B cell (primary cell): ENCODE results near the gene PIK3AP1. TPM values are rescaled to one million over a fixed set of nuclear protein-coding genes. Genes with fewer than 3 reads are reported as not detected.

Experiments
- ATAC-seq: fragments of 200-7000 bp; cut with Tn5 transposase; one replicate; pipeline ENCODE4 v1.10.0; 2021; ENCODE audit warnings: low read depth, mild to moderate bottlenecking, moderate number of reproducible peaks, moderate library complexity
- CTCF ChIA-PET: fragments of 350-600 bp; sonication (Branson Sonifier 250); formaldehyde crosslinking; loops from one replicate; lab custom pipeline; 2021; ENCODE audit warnings: antibody characterized with exemption, inconsistent platforms; lab: Charles Lee
- POLR2A ChIA-PET: fragments of 350-600 bp; sonication (Branson Sonifier 250); formaldehyde crosslinking; loops from one replicate; lab custom pipeline; 2021; ENCODE audit warnings: antibody characterized with exemption; lab: Charles Lee
- DNase-seq: peaks from one replicate; pipeline ENCODE4 v3.0.0; 2013
- H2AFZ ChIP-seq: 2 replicates; pipeline ENCODE4 v1.6.1; 2012; ENCODE audit warnings: mild to moderate bottlenecking, low read depth, low read length; ENCODE audit not compliant: insufficient read depth, poor library complexity, severe bottlenecking
- H3K27ac ChIP-seq, 2 donors: 1 replicate in 1 of 2; 2 replicates in 1 of 2; pipeline ENCODE4 v1.5.1; 2012 to 2013; ENCODE audit warnings: low read length in 2 of 2, mild to moderate bottlenecking in 2 of 2, moderate library complexity in 1 of 2
- H3K27me3 ChIP-seq, 4 experiments: fragments of 200-600 bp in 1 of 4; sonication (generic) in 1 of 4; replicated peaks in 1 of 4; 1 replicate in 2 of 4; 2 replicates in 2 of 4; pipeline versions ENCODE4 v1.6.1 to v1.7.0; 2013 to 2016; ENCODE audit warnings: low read length in 3 of 4, mild to moderate bottlenecking in 2 of 4, mixed read lengths in 1 of 4, moderate library complexity in 1 of 4; ENCODE audit not compliant: insufficient read depth in 4 of 4, control insufficient read depth in 3 of 4; ENCODE audit errors: control extremely low read depth in 1 of 4
- H3K36me3 ChIP-seq, 2 experiments: replicated peaks in 1 of 2; 1 replicate in 1 of 2; 2 replicates in 1 of 2; pipeline versions ENCODE4 v1.6.1 to v1.7.1; 2013; ENCODE audit warnings: low read length in 1 of 2; ENCODE audit not compliant: insufficient read depth in 2 of 2, control insufficient read depth in 1 of 2; ENCODE audit errors: control extremely low read depth in 1 of 2, extremely low read depth in 1 of 2
- H3K4me1 ChIP-seq, 2 donors: fragments of 200-600 bp in 1 of 2; sonication (generic) in 1 of 2; 1 replicate in 1 of 2; 2 replicates in 1 of 2; pipeline versions ENCODE4 v1.5.1 to v1.6.1; 2013 to 2017; ENCODE audit warnings: low read length in 2 of 2; ENCODE audit not compliant: control insufficient read depth in 2 of 2, insufficient read depth in 2 of 2
- H3K4me2 ChIP-seq: replicated peaks from 2 replicates; pipeline ENCODE3; 2012; ENCODE audit warnings: mild to moderate bottlenecking, low read depth, low read length; ENCODE audit not compliant: poor library complexity, severe bottlenecking
- H3K4me3 ChIP-seq, 5 experiments: fragments of 200-600 bp in 1 of 5; sonication (generic) in 1 of 5; 1 replicate in 3 of 5; 2 replicates in 2 of 5; pipeline versions ENCODE4 v1.5.1 to v1.7.0; 2011 to 2016; ENCODE audit warnings: low read length in 4 of 5, mild to moderate bottlenecking in 4 of 5, low read depth in 2 of 5, control low read depth in 1 of 5, moderate library complexity in 1 of 5; ENCODE audit not compliant: insufficient read depth in 1 of 5; ENCODE audit errors: control extremely low read depth in 1 of 5, extremely low read depth in 1 of 5
- H3K79me2 ChIP-seq: fragments of 200-600 bp; sonication (generic); one replicate; pipeline ENCODE4 v1.6.0; 2016; ENCODE audit warnings: low read length; ENCODE audit not compliant: control insufficient read depth, insufficient read depth
- H3K9ac ChIP-seq: fragments of 200-600 bp; sonication (generic); 2 replicates; pipeline ENCODE4 v1.6.1; 2017; ENCODE audit warnings: mild to moderate bottlenecking, low read length, moderate library complexity
- H3K9me3 ChIP-seq, 3 donors: one replicate each; pipeline versions ENCODE4 v1.6.1 to v1.7.1; 2013; ENCODE audit warnings: low read length in 2 of 3; ENCODE audit not compliant: control insufficient read depth in 2 of 3, insufficient read depth in 1 of 3; ENCODE audit errors: control extremely low read depth in 1 of 3
- H4K20me1 ChIP-seq: 2 replicates; pipeline ENCODE4 v1.6.0; 2012; ENCODE audit warnings: mild to moderate bottlenecking, low read length; ENCODE audit not compliant: insufficient read depth, control insufficient read depth, poor library complexity, severe bottlenecking
- H3K27ac Mint-ChIP-seq: one replicate; pipeline ENCODE4 v1.8.0; 2021; ENCODE audit warnings: mixed read lengths
- H3K27me3 Mint-ChIP-seq: one replicate; pipeline ENCODE4 v1.8.0; 2021; ENCODE audit warnings: mixed read lengths
- H3K4me1 Mint-ChIP-seq: one replicate; pipeline ENCODE4 v1.8.0; 2021; ENCODE audit warnings: mixed read lengths
- H3K4me3 Mint-ChIP-seq: one replicate; pipeline ENCODE4 v1.8.0; 2021; ENCODE audit warnings: mixed read lengths
- H3K9me3 Mint-ChIP-seq: one replicate; pipeline ENCODE4 v1.8.0; 2022; ENCODE audit warnings: mixed read lengths; ENCODE audit not compliant: insufficient read depth
- EZH2 ChIP-seq: IDR thresholded peaks from 2 replicates; pipeline ENCODE4 v1.6.1; 2012; ENCODE audit warnings: borderline replicate concordance, low read depth, mild to moderate bottlenecking, moderate library complexity, low read length; ENCODE audit not compliant: insufficient read depth, poor library complexity, severe bottlenecking
- WGBS: methylation state at CpG from one replicate; pipeline ENCODE4 v1.1.5; 2013; ENCODE audit warnings: missing lambda C conversion rate; ENCODE audit not compliant: insufficient coverage; 5-methylcytosine and 5-hydroxymethylcytosine counted together
- intact Hi-C: fragments of 100-400 bp; cut with micrococcal nuclease; formaldehyde crosslinking; loops from one replicate; pipeline ENCODE4 v1.10.0; 2022
- polyA plus RNA-seq: library from polyadenylated mRNA; depleted of rRNA; stranded (reverse); fragments of >200 nt; gene quantifications from 2 replicates; pipeline ENCODE4 v1.2.3, GENCODE V29; 2012
- total RNA-seq, 2 donors: library from RNA; stranded (reverse); fragments of 120-200 nt in 1 of 2; gene quantifications; 1 replicate in 1 of 2; 2 replicates in 1 of 2; pipeline versions ENCODE4 v1.2.3 to v1.2.4, GENCODE V29; 2013 to 2022
- TF ChIP-seq, protein P1 (sequence below): fragments of 200-600 bp; IDR thresholded peaks from one replicate; pipeline ENCODE4 v1.8.0; 2022; ENCODE audit warnings: antibody characterized with exemption, mild to moderate bottlenecking

The PIK3AP1 gene
- total and polyA plus RNA-seq, 2 donors (not counting 1 experiment from before 2014, with no cell fraction given), result 125 to 130 TPM

- Histone ChIP-seq H3K9ac (peak overlapping the region; percentile 52), H3K4me3 (peak overlapping the region in 3 of 5 experiments; percentile 6 to 97 (median 22)), H3K9me3 (no peaks in the 10 kb centered on the region), H3K4me1 (peaks cover 74 to 76% of the 10 kb centered on the region in 2 donors), H3K4me2 (peak overlapping the region; percentile 78), H2AFZ (no peak overlapping the region), H3K79me2 (peaks cover 100% of the 10 kb centered on the region), H3K27me3 (no peaks in the 10 kb centered on the region), H3K27ac (peak overlapping the region; percentile 88 to 92), H4K20me1 (peaks cover 23% of the 10 kb centered on the region), H3K36me3 (peaks cover 1 to 17% of the 10 kb centered on the region in 2 experiments)
- CTCF ChIA-PET, result interaction anchor here (0.5 to 7.3 kb wide), 8 partner anchors 15 to 914 kb away, joined by 3 to 33 read pairs (median 4); no protein-coding TSS in a partner anchor
- intact Hi-C loops, result no loop called here
- POLR2A ChIA-PET, result interaction anchor here (0.6 to 4.2 kb wide), 2 partner anchors 23 to 48 kb away, joined by 3 to 24 read pairs; no protein-coding TSS in a partner anchor
- ATAC-seq (no peak), DNase-seq (no peak)
- TF ChIP-seq EZH2, result no peak
- TF ChIP-seq, protein P1, sequence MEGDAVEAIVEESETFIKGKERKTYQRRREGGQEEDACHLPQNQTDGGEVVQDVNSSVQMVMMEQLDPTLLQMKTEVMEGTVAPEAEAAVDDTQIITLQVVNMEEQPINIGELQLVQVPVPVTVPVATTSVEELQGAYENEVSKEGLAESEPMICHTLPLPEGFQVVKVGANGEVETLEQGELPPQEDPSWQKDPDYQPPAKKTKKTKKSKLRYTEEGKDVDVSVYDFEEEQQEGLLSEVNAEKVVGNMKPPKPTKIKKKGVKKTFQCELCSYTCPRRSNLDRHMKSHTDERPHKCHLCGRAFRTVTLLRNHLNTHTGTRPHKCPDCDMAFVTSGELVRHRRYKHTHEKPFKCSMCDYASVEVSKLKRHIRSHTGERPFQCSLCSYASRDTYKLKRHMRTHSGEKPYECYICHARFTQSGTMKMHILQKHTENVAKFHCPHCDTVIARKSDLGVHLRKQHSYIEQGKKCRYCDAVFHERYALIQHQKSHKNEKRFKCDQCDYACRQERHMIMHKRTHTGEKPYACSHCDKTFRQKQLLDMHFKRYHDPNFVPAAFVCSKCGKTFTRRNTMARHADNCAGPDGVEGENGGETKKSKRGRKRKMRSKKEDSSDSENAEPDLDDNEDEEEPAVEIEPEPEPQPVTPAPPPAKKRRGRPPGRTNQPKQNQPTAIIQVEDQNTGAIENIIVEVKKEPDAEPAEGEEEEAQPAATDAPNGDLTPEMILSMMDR, result no peak
- peaks cover 80% of the 10 kb centered on the region for H3K4me1 Mint-ChIP-seq
- WGBS, result 78% methylated on average over 4 of the region's 7 CpGs
- H3K27me3 Mint-ChIP-seq, result no peaks in the 10 kb centered on the region
- peak overlapping the region; percentile 73 for H3K27ac Mint-ChIP-seq
- H3K4me3 Mint-ChIP-seq, result peak overlapping the region; percentile 83
- H3K9me3 Mint-ChIP-seq, result no peaks in the 10 kb centered on the region
These were observed 23.4 kb downstream of the PIK3AP1 start for GRCh38 chr10:96696845-96697425.
